Fibroblast of skin of left quadriceps (primary cell): ENCODE results near the gene HLX.

Experiments
- DNase-seq, 2 experiments: peaks; one replicate each; pipeline ENCODE4 v3.0.0-alpha.2; 2013; ENCODE audit warnings: low read depth in 2 of 2

Gene HLX

GRCh38 chr1:220882061-220882891 is 3.0 kb downstream of the HLX start:
- DNase-seq = no peak

GRCh38 chr1:220884109-220884980 is 5.1 kb downstream of the HLX start:
- no peak for DNase-seq

GRCh38 chr1:220884981-220885918 is 6.0 kb downstream of the HLX start:
- no peak for DNase-seq

- no peak for DNase-seq
Measured at GRCh38 chr1:220885971-220886370, 6.7 kb downstream of the HLX start.

GRCh38 chr1:220886470-220887201 is 7.4 kb downstream of the HLX start:
- no peak for DNase-seq

GRCh38 chr1:220887202-220887519 is 7.9 kb downstream of the HLX start:
- DNase-seq = no peak

GRCh38 chr1:220887520-220888416 is 8.5 kb downstream of the HLX start:
- no peak for DNase-seq

- DNase-seq = no peak
Measured at GRCh38 chr1:220888417-220888986, 9.3 kb downstream of the HLX start.

- no peak for DNase-seq
Measured at GRCh38 chr1:220889333-220889732, 10.1 kb downstream of the HLX start.

- DNase-seq = no peak
Measured at GRCh38 chr1:220889848-220890287, 10.6 kb downstream of the HLX start.

GRCh38 chr1:220890602-220891001 is 11.4 kb downstream of the HLX start:
- no peak for DNase-seq

GRCh38 chr1:220891224-220892085 is 12.2 kb downstream of the HLX start:
- DNase-seq = no peak

GRCh38 chr1:220892086-220892376 is 12.8 kb downstream of the HLX start:
- DNase-seq = no peak

- no peak for DNase-seq
Measured at GRCh38 chr1:220892997-220893700, 13.9 kb downstream of the HLX start.

- no peak for DNase-seq
Measured at GRCh38 chr1:220893701-220894024, 14.4 kb downstream of the HLX start.

GRCh38 chr1:220894025-220894923 is 15.0 kb downstream of the HLX start:
- no peak for DNase-seq

- no peak for DNase-seq
Measured at GRCh38 chr1:220894924-220895256, 15.6 kb downstream of the HLX start.
